PC-3 (cell line): ENCODE data around the gene DMKN. TPM values are rescaled to one million over a fixed set of nuclear protein-coding genes. Genes with fewer than 3 reads are reported as not detected.

Experiments used
- ATAC-seq: fragments of 200-7000 bp; cut with Tn5 transposase; 2 replicates; pipeline ENCODE4 v1.9.1; 2020; ENCODE audit warnings: mild to moderate bottlenecking, moderate library complexity
- BruUV-seq: library from RNA; stranded (reverse); fragments of 400-500 nt; replicated peaks from 2 replicates; lab custom pipeline; 2021; lab: Mats Ljungman, UMichigan
- CTCF ChIA-PET: fragments of 300-600 bp; sonication (Branson Sonifier 250); formaldehyde crosslinking; loops from one replicate; lab custom pipeline; 2022; ENCODE audit warnings: antibody characterized with exemption; lab: Charles Lee
- POLR2A ChIA-PET: fragments of 300-600 bp; sonication (Branson Sonifier 250); formaldehyde crosslinking; loops from one replicate; lab custom pipeline; 2022; ENCODE audit warnings: antibody characterized with exemption; ENCODE audit not compliant: unreplicated experiment; lab: Charles Lee
- DNase-seq: peaks from one replicate; pipeline ENCODE4 v3.0.0-alpha.2; 2015
- H2AFZ ChIP-seq: fragments of 300-600 bp; sonication (generic); 2 replicates; pipeline ENCODE4 v1.6.0; 2016; ENCODE audit warnings: antibody characterized with exemption, low read length
- H3F3A ChIP-seq: fragments of 300-600 bp; sonication (generic); one replicate; pipeline ENCODE4 v1.6.0; 2017; ENCODE audit warnings: antibody characterized with exemption, low read length, control low read depth, mild to moderate bottlenecking; ENCODE audit not compliant: unreplicated experiment
- H3K27ac ChIP-seq: fragments of 300-600 bp; sonication (generic); 2 replicates; pipeline ENCODE4 v1.5.1; 2016; ENCODE audit warnings: mild to moderate bottlenecking, low read length
- H3K27me3 ChIP-seq: fragments of 300-600 bp; sonication (generic); 2 replicates; pipeline ENCODE4 v1.6.1; 2016; ENCODE audit warnings: low read length, mixed read lengths
- H3K36me3 ChIP-seq: fragments of 300-600 bp; sonication (generic); 2 replicates; pipeline ENCODE4 v1.6.1; 2016; ENCODE audit warnings: low read depth, mixed run types, low read length, mixed read lengths
- H3K4me1 ChIP-seq: fragments of 300-600 bp; sonication (generic); 2 replicates; pipeline ENCODE4 v1.5.1; 2016; ENCODE audit warnings: low read length; ENCODE audit not compliant: insufficient read depth
- H3K4me2 ChIP-seq: fragments of 300-600 bp; sonication (generic); 2 replicates; pipeline ENCODE4 v1.6.0; 2016; ENCODE audit warnings: low read length
- H3K4me3 ChIP-seq: fragments of 300-600 bp; sonication (generic); 2 replicates; pipeline ENCODE4 v1.5.1; 2016; ENCODE audit warnings: mild to moderate bottlenecking, low read length, mixed read lengths
- H3K79me2 ChIP-seq: fragments of 300-600 bp; sonication (generic); 2 replicates; pipeline ENCODE4 v1.6.1; 2017; ENCODE audit warnings: low read length, mixed read lengths
- H3K9ac ChIP-seq: fragments of 300-600 bp; sonication (generic); 2 replicates; pipeline ENCODE4 v1.6.0; 2016; ENCODE audit warnings: mild to moderate bottlenecking, low read length
- H3K9me2 ChIP-seq: fragments of 300-600 bp; sonication (generic); replicated peaks from 2 replicates; pipeline ENCODE4 v1.6.1; 2016; ENCODE audit warnings: mixed run types, low read length, mixed read lengths
- H3K9me3 ChIP-seq: fragments of 300-600 bp; sonication (generic); 2 replicates; pipeline ENCODE4 v1.6.1; 2016; ENCODE audit warnings: low read length, mixed read lengths
- H4K20me1 ChIP-seq: fragments of 300-600 bp; sonication (generic); 2 replicates; pipeline ENCODE4 v1.6.1; 2016; ENCODE audit warnings: low read length, mixed read lengths
- EZH2 ChIP-seq: fragments of 300-600 bp; sonication (generic); IDR thresholded peaks from one replicate; pipeline ENCODE4 v1.6.1; 2017; ENCODE audit warnings: antibody characterized with exemption, mild to moderate bottlenecking, low read length; ENCODE audit not compliant: unreplicated experiment
- EZH2phosphoT487 ChIP-seq: fragments of 300-600 bp; sonication (generic); IDR thresholded peaks from 2 replicates; pipeline ENCODE4 v1.6.1; 2018; ENCODE audit warnings: mild to moderate bottlenecking, antibody characterized with exemption, low read length, borderline replicate concordance
- intact Hi-C: fragments of 100-400 bp; cut with micrococcal nuclease; formaldehyde crosslinking; loops from 2 replicates; pipeline ENCODE4 v1.9.0; 2023
- total RNA-seq: library from RNA; depleted of rRNA; stranded (reverse); fragments of >200 nt; gene quantifications from 2 replicates; pipeline ENCODE4 v1.2.3, GENCODE V29; 2014
- TF ChIP-seq, protein P1 (sequence below): fragments of 300-600 bp; sonication (generic); conservative IDR thresholded peaks from 2 replicates; pipeline ENCODE4 v1.5.1; 2017; ENCODE audit warnings: antibody characterized with exemption, low read depth, mild to moderate bottlenecking, low read length

The DMKN gene
- total RNA-seq, 1 experiment from 2014 or later: 128 TPM

DNA sequence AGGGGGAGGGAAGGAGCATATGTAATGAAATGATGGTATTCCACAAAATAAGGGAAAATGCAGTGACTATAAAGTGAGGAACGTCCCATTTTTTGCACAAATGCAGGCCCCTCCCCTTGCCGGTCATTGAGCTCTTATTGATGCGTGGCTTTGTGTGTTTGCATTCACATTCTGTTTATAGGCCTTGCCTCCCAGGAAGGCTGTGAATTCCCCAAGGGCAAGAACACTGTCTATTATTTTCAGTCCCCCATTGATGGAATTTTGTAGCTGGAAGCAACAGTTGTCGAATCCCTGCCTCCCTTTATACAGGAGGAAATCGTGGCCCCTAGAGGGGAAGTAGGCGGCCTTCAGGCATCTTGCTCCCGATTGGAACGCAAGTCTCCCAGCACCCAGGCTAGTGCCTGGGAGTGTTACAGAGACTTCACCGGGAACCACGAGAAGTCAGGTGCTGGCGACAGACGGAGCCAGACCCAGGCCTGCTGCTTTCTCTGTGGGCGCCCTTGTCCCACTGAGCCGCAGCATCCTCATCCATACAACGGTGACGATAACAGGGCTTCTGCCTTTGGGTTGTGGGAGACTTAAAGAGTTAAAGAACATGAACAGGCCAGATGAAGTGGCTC lies 7.8 kb upstream of the DMKN start:
- Histone ChIP-seq H3K4me3 (no peak overlapping the region), H3K4me2 (no peak overlapping the region), H3K9me3 (no peaks in the 10 kb centered on the region), H2AFZ (no peak overlapping the region), H3K79me2 (no peaks in the 10 kb centered on the region), H3F3A (no peaks in the 10 kb centered on the region), H4K20me1 (no peaks in the 10 kb centered on the region), H3K9ac (no peak overlapping the region), H3K9me2 (no peaks in the 10 kb centered on the region), H3K4me1 (peaks cover 19% of the 10 kb centered on the region), H3K27ac (no peak overlapping the region), H3K36me3 (no peaks in the 10 kb centered on the region), H3K27me3 (no peaks in the 10 kb centered on the region)
- CTCF ChIA-PET: no interaction called here
- ATAC-seq (no peak), DNase-seq (no peak)
- TF ChIP-seq EZH2 (no peak), EZH2phosphoT487 (no peak)
- TF ChIP-seq, protein P1, sequence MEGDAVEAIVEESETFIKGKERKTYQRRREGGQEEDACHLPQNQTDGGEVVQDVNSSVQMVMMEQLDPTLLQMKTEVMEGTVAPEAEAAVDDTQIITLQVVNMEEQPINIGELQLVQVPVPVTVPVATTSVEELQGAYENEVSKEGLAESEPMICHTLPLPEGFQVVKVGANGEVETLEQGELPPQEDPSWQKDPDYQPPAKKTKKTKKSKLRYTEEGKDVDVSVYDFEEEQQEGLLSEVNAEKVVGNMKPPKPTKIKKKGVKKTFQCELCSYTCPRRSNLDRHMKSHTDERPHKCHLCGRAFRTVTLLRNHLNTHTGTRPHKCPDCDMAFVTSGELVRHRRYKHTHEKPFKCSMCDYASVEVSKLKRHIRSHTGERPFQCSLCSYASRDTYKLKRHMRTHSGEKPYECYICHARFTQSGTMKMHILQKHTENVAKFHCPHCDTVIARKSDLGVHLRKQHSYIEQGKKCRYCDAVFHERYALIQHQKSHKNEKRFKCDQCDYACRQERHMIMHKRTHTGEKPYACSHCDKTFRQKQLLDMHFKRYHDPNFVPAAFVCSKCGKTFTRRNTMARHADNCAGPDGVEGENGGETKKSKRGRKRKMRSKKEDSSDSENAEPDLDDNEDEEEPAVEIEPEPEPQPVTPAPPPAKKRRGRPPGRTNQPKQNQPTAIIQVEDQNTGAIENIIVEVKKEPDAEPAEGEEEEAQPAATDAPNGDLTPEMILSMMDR: no peak
- intact Hi-C loops: no loop called here
- POLR2A ChIA-PET: no interaction called here
- no TSS peak for BruUV-seq

DNA sequence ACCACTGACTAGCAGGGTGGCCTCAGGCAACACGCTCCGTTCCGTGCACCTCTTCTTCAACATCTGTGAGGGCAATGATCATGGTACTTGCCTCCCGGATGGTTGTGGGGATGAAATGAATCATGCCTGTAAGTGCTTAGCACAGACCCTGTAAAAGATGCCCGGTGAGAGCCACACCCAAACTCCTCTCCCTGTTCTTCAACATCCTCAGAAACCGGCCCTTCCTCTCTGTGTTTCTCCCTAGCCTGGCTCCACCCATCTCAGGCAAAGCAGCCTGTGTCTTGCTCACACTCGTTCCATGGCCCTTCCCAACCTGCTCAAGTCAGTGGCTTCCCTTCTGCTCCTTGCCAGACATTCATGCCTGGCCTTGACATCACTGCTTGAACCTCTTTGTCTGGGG lies 5.8 kb upstream of the DMKN start:
- TF ChIP-seq, protein P1: no peak
- TF ChIP-seq EZH2: no peak
- no peak for TF ChIP-seq EZH2phosphoT487
- Histone ChIP-seq H3K79me2 (no peaks in the 10 kb centered on the region), H3K9me2 (no peaks in the 10 kb centered on the region), H3K36me3 (no peaks in the 10 kb centered on the region), H3F3A (no peaks in the 10 kb centered on the region), H3K4me3 (no peak overlapping the region), H2AFZ (peak overlapping the region; percentile 66), H3K4me2 (peak overlapping the region; percentile 36), H4K20me1 (no peaks in the 10 kb centered on the region), H3K9ac (no peak overlapping the region), H3K27me3 (no peaks in the 10 kb centered on the region), H3K9me3 (no peaks in the 10 kb centered on the region), H3K27ac (peak overlapping the region; percentile 38), H3K4me1 (peaks cover 19% of the 10 kb centered on the region)
- intact Hi-C loops: loop anchor here (2.0 to 5.0 kb wide), 2 partner anchors 26 to 73 kb away; partner anchors contain the start of gene TMEM147
- ATAC-seq (peak; percentile 94), DNase-seq (peak; percentile 85)
- ChIA-PET POLR2A (no interaction called here), CTCF (no interaction called here)
- no TSS peak for BruUV-seq

DNA sequence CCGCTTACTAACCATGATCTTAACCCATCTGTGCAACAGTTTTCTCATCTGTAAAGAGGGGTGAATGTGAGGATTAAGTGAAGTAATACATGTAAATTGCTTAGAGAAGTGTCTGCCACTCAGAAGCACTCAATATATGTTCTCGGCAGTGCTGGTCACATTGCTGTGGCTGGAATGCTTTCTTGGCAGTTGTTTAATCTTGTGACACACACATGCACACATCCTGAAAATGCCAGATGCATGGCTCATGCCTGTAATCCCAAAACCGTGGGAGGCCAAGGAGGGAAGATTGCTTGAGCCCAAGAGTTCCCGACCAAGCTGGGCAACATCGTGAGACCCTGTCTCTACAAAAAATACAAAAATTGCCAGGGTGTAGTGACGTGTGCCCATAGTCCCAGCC lies 4.9 kb upstream of the DMKN start:
- Histone ChIP-seq H3K9me3 (no peaks in the 10 kb centered on the region), H3F3A (no peaks in the 10 kb centered on the region), H3K9ac (no peak overlapping the region), H3K27me3 (no peaks in the 10 kb centered on the region), H3K79me2 (no peaks in the 10 kb centered on the region), H3K9me2 (no peaks in the 10 kb centered on the region), H4K20me1 (no peaks in the 10 kb centered on the region), H3K36me3 (no peaks in the 10 kb centered on the region), H3K4me2 (peak overlapping the region; percentile 33; the same call in 1 of the 2 replicates), H2AFZ (0 out of 2 replicates have a peak overlapping the region, but pooled peaks have one; percentile 17), H3K27ac (peak overlapping the region; percentile 38), H3K4me1 (peaks cover 19% of the 10 kb centered on the region), H3K4me3 (no peak overlapping the region)
- ChIA-PET CTCF (no interaction called here), POLR2A (no interaction called here)
- intact Hi-C loops: loop anchor here (2.0 to 5.0 kb wide), 2 partner anchors 26 to 74 kb away; partner anchors contain the start of gene TMEM147
- ATAC-seq (peak; percentile 78), DNase-seq (peak; percentile 84)
- BruUV-seq: no TSS peak
- TF ChIP-seq, protein P1: no peak
- no peak for TF ChIP-seq EZH2
- TF ChIP-seq EZH2phosphoT487: no peak
